HS-5 (cell line): ENCODE data around the gene ERVW-1.
A peak's percentile ranks its signal among the peaks of the same experiment; 100 is the strongest.
"Not testable (repeated sequence)": the region's sequence is repeated elsewhere in the genome, so short reads cannot be mapped to it uniquely, and the experiment has no call there.

ENCODE experiments used
- DNase-seq: peaks from one replicate; pipeline ENCODE4 v3.0.0-alpha.2; 2012; ENCODE audit warnings: low read depth

Gene ERVW-1

GRCh38 chr7:92468589-92468988 is 9.2 kb downstream of the ERVW-1 start:
- DNase-seq, result not testable (repeated sequence)

- DNase-seq, result no peak
Observed at GRCh38 chr7:92466682-92467081, 11.1 kb downstream of the ERVW-1 start.

- DNase-seq, result no peak
Observed at GRCh38 chr7:92464515-92464914, 13.2 kb downstream of the ERVW-1 start.

- DNase-seq, result no peak
Observed at GRCh38 chr7:92462560-92462959, 15.2 kb downstream of the ERVW-1 start.

- DNase-seq, result no peak
Observed at GRCh38 chr7:92461027-92462003, 16.4 kb downstream of the ERVW-1 start.

- no peak for DNase-seq
Observed at GRCh38 chr7:92460510-92460909, 17.2 kb downstream of the ERVW-1 start.

- DNase-seq, result no peak
Observed at GRCh38 chr7:92460109-92460508, 17.6 kb downstream of the ERVW-1 start.

- DNase-seq, result peak; percentile 48
Observed at GRCh38 chr7:92456236-92456635, 21.5 kb downstream of the ERVW-1 start.

- DNase-seq, result no peak
Observed at GRCh38 chr7:92451645-92452044, 26.1 kb downstream of the ERVW-1 start.

GRCh38 chr7:92448205-92448747 is 29.5 kb downstream of the ERVW-1 start:
- DNase-seq, result peak; percentile 11

- peak; percentile 52 for DNase-seq
Observed at GRCh38 chr7:92447345-92448204, 30.2 kb downstream of the ERVW-1 start, which contains the start of gene GATAD1. TSS of gene GATAD1 (plus strand) at chr7:92447482. CDS start at chr7:92447730, 248 bp downstream.

- DNase-seq, result no peak
Observed at GRCh38 chr7:92446869-92447344, 30.8 kb downstream of the ERVW-1 start.

GRCh38 chr7:92442720-92443119 is 35.0 kb downstream of the ERVW-1 start:
- not testable (repeated sequence) for DNase-seq

- DNase-seq, result no peak
Observed at GRCh38 chr7:92437956-92438491, 39.7 kb downstream of the ERVW-1 start.

GRCh38 chr7:92436612-92437445 is 40.9 kb downstream of the ERVW-1 start:
- no peak for DNase-seq

- no peak for DNase-seq
Observed at GRCh38 chr7:92435542-92435941, 42.2 kb downstream of the ERVW-1 start.

GRCh38 chr7:92433019-92433418 is 44.7 kb downstream of the ERVW-1 start:
- DNase-seq, result no peak

- no peak for DNase-seq
Observed at GRCh38 chr7:92432299-92432946, 45.3 kb downstream of the ERVW-1 start.

GRCh38 chr7:92427193-92427592 is 50.6 kb downstream of the ERVW-1 start:
- no peak for DNase-seq

GRCh38 chr7:92425311-92425947 is 52.3 kb downstream of the ERVW-1 start:
- no peak for DNase-seq
